Liver (tissue), 9 donors: ENCODE measurements around the gene COL20A1. TPM values are rescaled to one million over a fixed set of nuclear protein-coding genes. Genes with fewer than 3 reads are reported as not detected.

ENCODE experiments used
- DNase-seq: peaks from one replicate; pipeline ENCODE4 v3.0.0-alpha.2; 2017; ENCODE audit warnings: low spot score
- H3K27ac ChIP-seq, 2 donors: one replicate each; pipeline ENCODE4 v1.7.0; 2013; ENCODE audit warnings: inconsistent platforms in 2 of 2, low read length in 2 of 2, control low read depth in 1 of 2, low read depth in 1 of 2, mild to moderate bottlenecking in 1 of 2
- H3K27me3 ChIP-seq, 4 donors: one replicate each; pipeline versions ENCODE4 v1.6.1 to v1.7.0; 2013; ENCODE audit warnings: low read length in 3 of 4, inconsistent platforms in 1 of 4, mild to moderate bottlenecking in 1 of 4, moderate library complexity in 1 of 4; ENCODE audit not compliant: control insufficient read depth in 4 of 4, insufficient read depth in 4 of 4
- H3K36me3 ChIP-seq, 4 donors: one replicate each; pipeline versions ENCODE4 v1.6.1 to v1.7.0; 2013; ENCODE audit warnings: low read length in 3 of 4, mild to moderate bottlenecking in 3 of 4, low read depth in 1 of 4, moderate library complexity in 1 of 4; ENCODE audit not compliant: control insufficient read depth in 4 of 4, insufficient read depth in 3 of 4
- H3K4me1 ChIP-seq, 4 donors: one replicate each; pipeline versions ENCODE4 v1.6.1 to v1.7.0; 2013; ENCODE audit warnings: low read length in 3 of 4, mild to moderate bottlenecking in 3 of 4, moderate library complexity in 1 of 4; ENCODE audit not compliant: control insufficient read depth in 4 of 4, insufficient read depth in 4 of 4
- H3K4me3 ChIP-seq, 3 donors: one replicate each; pipeline versions ENCODE4 v1.6.1 to v1.7.0; 2013; ENCODE audit warnings: low read length in 3 of 3, control low read depth in 1 of 3, low read depth in 1 of 3, mild to moderate bottlenecking in 1 of 3
- H3K9ac ChIP-seq, 2 donors: one replicate each; pipeline ENCODE4 v1.7.0; 2013; ENCODE audit warnings: low read length in 2 of 2, mild to moderate bottlenecking in 2 of 2, moderate library complexity in 2 of 2, control low read depth in 1 of 2, low read depth in 1 of 2
- H3K9me3 ChIP-seq, 4 donors: one replicate each; pipeline versions ENCODE4 v1.6.1 to v1.7.0; 2013; ENCODE audit warnings: low read length in 3 of 4; ENCODE audit not compliant: control insufficient read depth in 4 of 4
- EGR1 ChIP-seq, 2 donors: IDR thresholded peaks; 2 replicates each; pipeline ENCODE4 v1.6.1; 2016 to 2018; ENCODE audit warnings: antibody characterized with exemption in 2 of 2, low read depth in 2 of 2
- FOXA1 ChIP-seq: IDR thresholded peaks from 2 replicates; pipeline ENCODE4 v1.6.1; 2016; ENCODE audit warnings: antibody characterized with exemption
- FOXA2 ChIP-seq: IDR thresholded peaks from 2 replicates; pipeline ENCODE4 v1.6.1; 2016; ENCODE audit warnings: antibody characterized with exemption
- HNF4A ChIP-seq, 2 donors: conservative IDR thresholded peaks; 2 replicates each; pipeline ENCODE4 v1.6.1; 2016; ENCODE audit warnings: antibody characterized with exemption in 2 of 2, mild to moderate bottlenecking in 2 of 2
- HNF4G ChIP-seq: IDR thresholded peaks from 2 replicates; pipeline ENCODE4 v1.6.1; 2016; ENCODE audit warnings: antibody characterized with exemption
- JUND ChIP-seq, 2 donors: IDR thresholded peaks; 2 replicates each; pipeline ENCODE4 v1.6.1; 2016; ENCODE audit warnings: antibody characterized with exemption in 2 of 2
- NR2F2 ChIP-seq: IDR thresholded peaks from 2 replicates; pipeline ENCODE4 v1.6.1; 2016; ENCODE audit warnings: antibody characterized with exemption
- RXRA ChIP-seq, 2 donors: IDR thresholded peaks; 2 replicates each; pipeline ENCODE4 v1.6.1; 2017 to 2018; ENCODE audit warnings: antibody characterized with exemption in 2 of 2, mild to moderate bottlenecking in 1 of 2
- SP1 ChIP-seq: IDR thresholded peaks from 2 replicates; pipeline ENCODE4 v1.6.1; 2018; ENCODE audit warnings: antibody characterized with exemption, mild to moderate bottlenecking
- YY1 ChIP-seq: IDR thresholded peaks from 2 replicates; pipeline ENCODE4 v1.6.1; 2016; ENCODE audit warnings: antibody characterized with exemption, mild to moderate bottlenecking
- WGBS: extraction: QIAGEN DNeasy Blood & Tissue Kit; methylation state at CpG from one replicate; pipeline ENCODE4 v1.1.7; 2013; 5-methylcytosine and 5-hydroxymethylcytosine counted together
- polyA plus RNA-seq, 2 donors: library from polyadenylated mRNA; stranded (reverse) in 1 of 2; unstranded in 1 of 2; fragments of 200-250 nt in 1 of 2; fragments of >200 nt in 1 of 2; fragmentation: Nextera tagmentation in 1 of 2; extraction: Ambion mirVana in 1 of 2; gene quantifications; one replicate each; pipeline versions ENCODE4 v1.2.1 to v1.2.3, GENCODE V29; 2013 to 2015
- total RNA-seq, 2 donors: library from RNA; depleted of rRNA; stranded (reverse); fragments of >200 nt; gene quantifications; one replicate each; pipeline ENCODE4 v1.2.3, GENCODE V29; 2014
- TF ChIP-seq, protein P1 (sequence below): IDR thresholded peaks from 2 replicates; pipeline ENCODE4 v1.6.1; 2016; ENCODE audit warnings: antibody characterized with exemption
- TF ChIP-seq, protein P2 (sequence below): IDR thresholded peaks from 2 replicates; pipeline ENCODE4 v1.6.1; 2016; ENCODE audit warnings: antibody characterized with exemption
- TF ChIP-seq, protein P3 (sequence below): fragments of 150-350 bp; IDR thresholded peaks from 2 replicates; pipeline ENCODE4 v1.5.1; 2017; ENCODE audit warnings: improper control_type of control experiment, low read depth, low read length; ENCODE audit not compliant: missing input control
- TF ChIP-seq, protein P4 (sequence below): IDR thresholded peaks from 2 replicates; pipeline ENCODE4 v1.6.1; 2016; ENCODE audit warnings: antibody characterized with exemption
- TF ChIP-seq, protein P5 (sequence below): IDR thresholded peaks from 2 replicates; pipeline ENCODE4 v1.6.1; 2016; ENCODE audit warnings: antibody characterized with exemption, mild to moderate bottlenecking
- donor health status: healthy.
- donor health status: healthy.
- donor health status: healthy.
- donor health status: healthy.
- donor health status: healthy.

COL20A1 gene
- total and polyA plus RNA-seq, 4 donors, result not detected

DNA sequence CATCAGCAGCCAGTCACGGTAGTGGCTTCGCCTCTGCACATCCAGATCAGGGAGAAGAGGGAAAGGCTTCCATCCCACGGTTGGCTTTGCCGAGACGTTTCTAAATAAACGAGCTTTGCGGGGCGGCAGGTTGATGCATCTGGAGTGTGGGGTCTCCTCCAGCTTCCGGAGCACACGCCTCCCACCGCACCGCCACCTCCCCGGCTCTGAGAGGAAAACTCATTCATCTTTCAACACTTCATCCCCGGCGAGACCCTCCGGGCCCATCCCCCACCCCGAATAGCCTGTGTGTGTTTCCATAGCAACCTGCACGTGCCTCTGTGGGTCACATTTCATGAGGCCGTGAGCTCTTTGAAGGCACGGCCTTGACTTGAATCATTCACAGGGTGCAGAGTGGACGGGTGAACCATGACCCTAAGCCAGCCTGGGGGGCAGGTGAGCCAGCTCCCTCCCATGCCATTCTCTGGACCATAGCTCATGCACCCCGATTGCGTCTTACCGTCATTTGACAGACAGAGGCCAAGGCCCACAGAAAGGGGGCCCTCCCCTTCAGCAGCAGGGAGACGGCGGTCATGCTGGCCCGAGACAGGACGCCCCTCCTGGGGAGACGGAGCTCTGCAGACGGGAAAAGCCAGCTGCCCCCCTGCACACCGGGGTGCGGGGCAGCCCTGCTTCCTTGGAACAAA lies 84.4 kb downstream of the COL20A1 start:
- Histone ChIP-seq H3K4me1 (peaks cover 0 to 4% (median 0%) of the 10 kb centered on the region in 4 donors), H3K9me3 (no peaks in the 10 kb centered on the region), H3K27me3 (peaks cover 0 to 3% (median under 1%) of the 10 kb centered on the region in 4 donors), H3K36me3 (no peaks in the 10 kb centered on the region), H3K27ac (no peak overlapping the region), H3K9ac (no peak overlapping the region), H3K4me3 (no peak overlapping the region)
- no peak for TF ChIP-seq HNF4G
- TF ChIP-seq, protein P1, sequence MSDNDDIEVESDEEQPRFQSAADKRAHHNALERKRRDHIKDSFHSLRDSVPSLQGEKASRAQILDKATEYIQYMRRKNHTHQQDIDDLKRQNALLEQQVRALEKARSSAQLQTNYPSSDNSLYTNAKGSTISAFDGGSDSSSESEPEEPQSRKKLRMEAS, result no peak
- no peak for TF ChIP-seq NR2F2
- WGBS, result 24% methylated on average over 32 of the region's 32 CpGs
- DNase-seq, result no peak

DNA sequence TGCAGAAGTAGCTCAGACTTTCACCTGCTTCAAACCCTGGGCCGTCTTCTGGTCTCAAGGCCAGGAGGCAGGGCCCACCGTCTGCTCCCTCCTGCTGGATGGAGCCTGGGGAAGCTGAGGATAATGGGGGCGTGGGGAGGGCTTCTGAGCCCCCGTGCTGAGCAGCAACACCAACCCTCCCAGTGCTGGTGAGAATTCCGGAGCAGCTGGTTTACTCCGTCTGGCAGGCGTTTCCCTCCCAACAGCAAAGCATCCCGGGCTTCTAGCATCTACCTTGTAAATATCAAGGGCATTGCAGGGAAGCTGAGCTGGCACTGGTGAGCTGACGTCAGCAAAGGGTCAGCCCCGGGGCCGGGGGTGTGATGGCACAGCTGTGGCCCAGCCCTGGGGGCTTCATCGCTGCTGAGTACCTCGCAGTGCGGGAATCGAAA lies 85.0 kb downstream of the COL20A1 start:
- Histone ChIP-seq H3K4me1 (peaks cover 0 to 4% (median 0%) of the 10 kb centered on the region in 4 donors), H3K9ac (no peak overlapping the region), H3K27ac (no peak overlapping the region), H3K27me3 (peaks cover 0 to 3% (median under 1%) of the 10 kb centered on the region in 4 donors), H3K36me3 (no peaks in the 10 kb centered on the region), H3K9me3 (no peaks in the 10 kb centered on the region), H3K4me3 (no peak overlapping the region)
- DNase-seq, result no peak
- WGBS, result 51% methylated on average over 15 of the region's 15 CpGs
- no peak for TF ChIP-seq YY1
- TF ChIP-seq HNF4A (conservative IDR thresholded peaks at IDR 0.05), result no peak
- TF ChIP-seq, protein P1, result no peak
- TF ChIP-seq HNF4G, result no peak
- TF ChIP-seq, protein P2, sequence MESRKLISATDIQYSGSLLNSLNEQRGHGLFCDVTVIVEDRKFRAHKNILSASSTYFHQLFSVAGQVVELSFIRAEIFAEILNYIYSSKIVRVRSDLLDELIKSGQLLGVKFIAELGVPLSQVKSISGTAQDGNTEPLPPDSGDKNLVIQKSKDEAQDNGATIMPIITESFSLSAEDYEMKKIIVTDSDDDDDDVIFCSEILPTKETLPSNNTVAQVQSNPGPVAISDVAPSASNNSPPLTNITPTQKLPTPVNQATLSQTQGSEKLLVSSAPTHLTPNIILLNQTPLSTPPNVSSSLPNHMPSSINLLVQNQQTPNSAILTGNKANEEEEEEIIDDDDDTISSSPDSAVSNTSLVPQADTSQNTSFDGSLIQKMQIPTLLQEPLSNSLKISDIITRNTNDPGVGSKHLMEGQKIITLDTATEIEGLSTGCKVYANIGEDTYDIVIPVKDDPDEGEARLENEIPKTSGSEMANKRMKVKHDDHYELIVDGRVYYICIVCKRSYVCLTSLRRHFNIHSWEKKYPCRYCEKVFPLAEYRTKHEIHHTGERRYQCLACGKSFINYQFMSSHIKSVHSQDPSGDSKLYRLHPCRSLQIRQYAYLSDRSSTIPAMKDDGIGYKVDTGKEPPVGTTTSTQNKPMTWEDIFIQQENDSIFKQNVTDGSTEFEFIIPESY, result no peak
- TF ChIP-seq, protein P3, sequence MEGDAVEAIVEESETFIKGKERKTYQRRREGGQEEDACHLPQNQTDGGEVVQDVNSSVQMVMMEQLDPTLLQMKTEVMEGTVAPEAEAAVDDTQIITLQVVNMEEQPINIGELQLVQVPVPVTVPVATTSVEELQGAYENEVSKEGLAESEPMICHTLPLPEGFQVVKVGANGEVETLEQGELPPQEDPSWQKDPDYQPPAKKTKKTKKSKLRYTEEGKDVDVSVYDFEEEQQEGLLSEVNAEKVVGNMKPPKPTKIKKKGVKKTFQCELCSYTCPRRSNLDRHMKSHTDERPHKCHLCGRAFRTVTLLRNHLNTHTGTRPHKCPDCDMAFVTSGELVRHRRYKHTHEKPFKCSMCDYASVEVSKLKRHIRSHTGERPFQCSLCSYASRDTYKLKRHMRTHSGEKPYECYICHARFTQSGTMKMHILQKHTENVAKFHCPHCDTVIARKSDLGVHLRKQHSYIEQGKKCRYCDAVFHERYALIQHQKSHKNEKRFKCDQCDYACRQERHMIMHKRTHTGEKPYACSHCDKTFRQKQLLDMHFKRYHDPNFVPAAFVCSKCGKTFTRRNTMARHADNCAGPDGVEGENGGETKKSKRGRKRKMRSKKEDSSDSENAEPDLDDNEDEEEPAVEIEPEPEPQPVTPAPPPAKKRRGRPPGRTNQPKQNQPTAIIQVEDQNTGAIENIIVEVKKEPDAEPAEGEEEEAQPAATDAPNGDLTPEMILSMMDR, result no peak
- TF ChIP-seq, protein P4, sequence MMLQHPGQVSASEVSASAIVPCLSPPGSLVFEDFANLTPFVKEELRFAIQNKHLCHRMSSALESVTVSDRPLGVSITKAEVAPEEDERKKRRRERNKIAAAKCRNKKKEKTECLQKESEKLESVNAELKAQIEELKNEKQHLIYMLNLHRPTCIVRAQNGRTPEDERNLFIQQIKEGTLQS, result no peak
- no peak for TF ChIP-seq JUND (IDR thresholded peaks at IDR 0.05)
- TF ChIP-seq NR2F2, result no peak
- no peak for TF ChIP-seq FOXA2
- no peak for TF ChIP-seq FOXA1
- TF ChIP-seq, protein P5, sequence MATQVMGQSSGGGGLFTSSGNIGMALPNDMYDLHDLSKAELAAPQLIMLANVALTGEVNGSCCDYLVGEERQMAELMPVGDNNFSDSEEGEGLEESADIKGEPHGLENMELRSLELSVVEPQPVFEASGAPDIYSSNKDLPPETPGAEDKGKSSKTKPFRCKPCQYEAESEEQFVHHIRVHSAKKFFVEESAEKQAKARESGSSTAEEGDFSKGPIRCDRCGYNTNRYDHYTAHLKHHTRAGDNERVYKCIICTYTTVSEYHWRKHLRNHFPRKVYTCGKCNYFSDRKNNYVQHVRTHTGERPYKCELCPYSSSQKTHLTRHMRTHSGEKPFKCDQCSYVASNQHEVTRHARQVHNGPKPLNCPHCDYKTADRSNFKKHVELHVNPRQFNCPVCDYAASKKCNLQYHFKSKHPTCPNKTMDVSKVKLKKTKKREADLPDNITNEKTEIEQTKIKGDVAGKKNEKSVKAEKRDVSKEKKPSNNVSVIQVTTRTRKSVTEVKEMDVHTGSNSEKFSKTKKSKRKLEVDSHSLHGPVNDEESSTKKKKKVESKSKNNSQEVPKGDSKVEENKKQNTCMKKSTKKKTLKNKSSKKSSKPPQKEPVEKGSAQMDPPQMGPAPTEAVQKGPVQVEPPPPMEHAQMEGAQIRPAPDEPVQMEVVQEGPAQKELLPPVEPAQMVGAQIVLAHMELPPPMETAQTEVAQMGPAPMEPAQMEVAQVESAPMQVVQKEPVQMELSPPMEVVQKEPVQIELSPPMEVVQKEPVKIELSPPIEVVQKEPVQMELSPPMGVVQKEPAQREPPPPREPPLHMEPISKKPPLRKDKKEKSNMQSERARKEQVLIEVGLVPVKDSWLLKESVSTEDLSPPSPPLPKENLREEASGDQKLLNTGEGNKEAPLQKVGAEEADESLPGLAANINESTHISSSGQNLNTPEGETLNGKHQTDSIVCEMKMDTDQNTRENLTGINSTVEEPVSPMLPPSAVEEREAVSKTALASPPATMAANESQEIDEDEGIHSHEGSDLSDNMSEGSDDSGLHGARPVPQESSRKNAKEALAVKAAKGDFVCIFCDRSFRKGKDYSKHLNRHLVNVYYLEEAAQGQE, result no peak
- no peak for TF ChIP-seq RXRA (IDR thresholded peaks at IDR 0.05)
- TF ChIP-seq SP1, result no peak
- no peak for TF ChIP-seq EGR1 (IDR thresholded peaks at IDR 0.05; ENCODE audit: low read depth in 2 of 2)
